Inferior parietal cortex (tissue), 1 donor: ENCODE data around the gene CFAP43.
"Not testable (repeated sequence)": the region's sequence is repeated elsewhere in the genome, so short reads cannot be mapped to it uniquely, and the experiment has no call there.

ENCODE experiments used
- DNase-seq: peaks from one replicate; pipeline ENCODE4 v3.0.0-alpha.2; 2016; ENCODE audit errors: extremely low spot score

CFAP43 gene

DNA sequence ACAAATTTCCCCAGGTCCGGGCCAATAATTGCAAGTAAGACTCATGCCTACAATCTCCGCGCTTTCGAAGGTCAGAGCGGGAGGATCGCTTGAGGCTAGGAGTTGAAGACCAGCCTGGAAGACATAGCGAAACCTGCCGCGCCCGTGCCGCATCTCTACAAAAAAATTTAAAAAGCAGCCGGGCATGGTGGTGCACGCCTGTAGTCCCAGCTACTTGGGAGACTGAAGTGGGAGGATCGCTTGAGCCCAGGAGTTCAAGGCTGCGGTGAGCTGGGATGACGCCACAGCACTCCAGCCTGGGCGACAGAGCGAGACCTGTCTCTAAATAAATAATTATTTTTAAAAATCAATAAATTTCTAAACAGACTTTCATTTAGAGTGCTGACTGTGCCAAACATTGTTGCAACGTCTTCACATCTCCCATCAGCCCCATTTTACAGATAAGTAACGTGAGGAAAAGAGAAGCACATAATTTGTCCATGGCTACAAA, 494 bp upstream of the CFAP43 start:
- DNase-seq, result no peak

- no peak for DNase-seq
Observed at GRCh38 chr10:104230490-104230889, 1.7 kb downstream of the CFAP43 start.

DNA sequence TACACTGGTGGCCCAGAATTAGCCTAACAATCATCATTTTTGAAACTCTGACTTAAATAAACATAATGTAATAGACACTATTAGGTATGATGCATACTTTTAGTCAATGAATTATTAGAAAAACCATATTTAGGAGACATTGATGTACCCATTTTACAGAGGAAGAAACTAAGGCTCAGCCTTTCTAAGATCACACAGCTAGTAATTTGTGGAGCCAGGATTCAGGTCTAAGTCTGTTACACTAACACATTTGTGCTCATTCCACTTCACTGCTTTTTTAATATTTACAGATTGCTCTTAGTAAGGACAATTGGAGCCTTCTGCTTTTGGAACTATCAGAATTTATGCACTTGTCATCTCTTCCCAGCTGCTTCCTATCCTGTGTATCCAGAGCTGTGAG, 8.9 kb downstream of the CFAP43 start:
- no peak for DNase-seq

- DNase-seq, result no peak
Observed at GRCh38 chr10:104220522-104220921, 11.6 kb downstream of the CFAP43 start.

GRCh38 chr10:104218751-104219150, 13.4 kb downstream of the CFAP43 start:
- DNase-seq, result no peak

DNA sequence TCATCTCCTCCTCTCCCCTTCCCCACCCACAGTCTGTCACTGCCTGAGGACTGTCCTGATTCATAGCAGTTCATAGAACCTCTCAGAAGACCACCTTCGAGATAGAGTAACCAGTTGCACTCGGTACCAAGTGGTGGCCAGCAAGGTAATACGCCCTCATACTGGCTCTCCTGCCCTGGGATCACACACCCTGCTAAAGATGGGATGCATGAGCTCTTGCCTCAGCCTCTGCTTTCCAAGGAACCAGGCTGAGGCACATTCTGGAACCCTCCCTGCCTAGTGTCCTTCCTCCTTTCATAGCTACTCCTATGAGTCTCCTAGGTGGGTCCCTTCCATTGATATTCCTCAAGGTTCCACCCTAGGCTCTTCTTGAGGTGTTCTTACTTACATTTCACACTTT, 15.5 kb downstream of the CFAP43 start:
- DNase-seq, result no peak

- DNase-seq, result peak; percentile 81
Observed at GRCh38 chr10:104209575-104210198, 22.5 kb downstream of the CFAP43 start.

DNA sequence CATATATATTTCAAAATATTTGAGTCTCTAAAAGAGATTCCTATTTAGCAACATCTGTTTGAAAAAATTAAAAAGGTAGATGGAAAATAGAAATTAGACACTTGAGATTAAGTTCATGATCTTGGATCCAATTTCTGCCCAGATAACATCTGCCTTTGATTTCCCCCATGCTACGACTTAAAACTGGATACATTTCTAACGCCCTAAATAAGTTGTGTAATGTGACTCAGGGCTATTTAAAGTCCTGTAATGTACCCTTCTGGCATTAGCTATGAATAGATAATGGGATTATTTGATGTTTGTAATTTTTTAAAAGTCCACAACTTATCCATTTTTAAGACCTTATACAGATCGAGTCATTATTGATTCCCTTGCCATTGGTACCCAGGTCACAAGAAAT, 23.4 kb downstream of the CFAP43 start:
- DNase-seq, result no peak

DNA sequence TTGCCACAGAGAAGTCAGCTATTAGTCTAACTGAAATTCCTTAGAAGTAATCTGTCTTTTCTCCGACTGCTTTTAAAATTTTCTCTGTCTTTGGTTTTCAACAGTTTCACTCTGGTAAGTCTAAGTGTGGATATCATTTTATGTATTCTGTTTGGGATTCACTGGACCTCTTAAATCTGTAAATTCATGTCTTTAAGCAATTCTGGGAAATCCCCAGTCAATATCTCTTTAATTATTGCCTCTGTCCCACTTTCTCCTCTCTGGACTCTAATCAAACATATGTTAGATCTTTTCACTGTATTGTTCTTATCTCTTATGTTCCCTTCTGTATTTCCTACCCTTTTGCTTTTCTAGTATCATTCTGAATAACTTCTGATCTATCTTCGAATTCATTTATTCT, 29.9 kb downstream of the CFAP43 start:
- DNase-seq, result no peak

GRCh38 chr10:104201636-104202035, 30.5 kb downstream of the CFAP43 start:
- no peak for DNase-seq

GRCh38 chr10:104199567-104199966, 32.6 kb downstream of the CFAP43 start:
- no peak for DNase-seq

GRCh38 chr10:104197364-104197763, 34.8 kb downstream of the CFAP43 start:
- no peak for DNase-seq

DNA sequence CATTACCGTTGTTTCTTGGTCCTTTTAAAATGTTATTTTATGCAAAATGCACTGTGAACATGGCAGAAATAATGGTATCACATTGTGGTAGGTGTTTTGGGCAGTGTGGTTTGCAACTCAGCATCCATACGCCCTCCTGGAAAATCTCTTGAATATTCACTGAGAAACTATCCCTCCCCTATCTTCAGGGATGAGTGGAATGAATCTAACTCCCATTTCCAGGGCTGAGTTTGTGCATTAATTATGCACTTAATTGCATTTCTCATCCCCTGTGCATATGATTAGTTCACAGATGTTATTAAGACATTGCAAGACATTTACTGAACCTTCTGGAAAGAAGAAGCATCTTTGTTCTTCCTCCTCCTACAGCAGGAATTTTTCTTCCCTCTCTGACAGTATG, 36.5 kb downstream of the CFAP43 start:
- DNase-seq, result no peak

DNA sequence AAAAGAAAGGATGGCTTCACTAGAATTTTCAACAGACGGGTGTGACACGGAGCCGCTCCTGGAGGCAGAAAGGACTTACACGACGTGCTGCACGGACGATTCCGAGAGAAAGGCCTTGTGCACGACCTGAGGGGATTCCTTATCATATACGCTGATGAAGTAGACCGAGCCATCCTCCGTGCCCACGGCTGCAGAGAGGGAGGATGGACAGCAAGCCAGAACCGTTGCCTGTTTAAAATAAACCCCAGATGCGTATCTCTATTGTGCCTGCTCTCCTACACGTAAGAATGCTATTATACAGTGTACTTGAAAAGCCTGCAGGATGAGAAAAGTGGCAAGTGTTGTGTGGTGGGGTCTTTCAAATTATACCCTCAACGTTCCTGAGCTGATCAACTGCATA, 38.4 kb downstream of the CFAP43 start:
- DNase-seq, result no peak

DNA sequence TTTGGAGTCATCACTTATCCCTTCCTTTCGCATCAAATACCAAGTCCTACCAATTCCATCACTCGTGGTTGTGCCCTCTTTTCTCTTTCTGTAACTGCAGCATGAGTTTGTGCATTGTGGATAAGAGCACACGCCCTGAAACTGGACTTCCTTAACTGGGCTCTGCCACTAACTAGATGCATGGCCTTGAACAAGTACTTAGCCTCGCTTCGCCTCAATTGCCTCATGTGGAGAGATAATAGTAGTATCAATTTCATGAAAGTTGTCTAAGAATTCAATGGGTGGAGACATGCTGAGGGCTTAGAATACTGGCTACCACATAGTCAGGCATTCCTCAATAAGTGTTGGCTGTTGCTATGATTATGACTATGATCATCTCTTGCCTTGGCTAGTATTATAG, 41.5 kb downstream of the CFAP43 start:
- DNase-seq, result no peak

DNA sequence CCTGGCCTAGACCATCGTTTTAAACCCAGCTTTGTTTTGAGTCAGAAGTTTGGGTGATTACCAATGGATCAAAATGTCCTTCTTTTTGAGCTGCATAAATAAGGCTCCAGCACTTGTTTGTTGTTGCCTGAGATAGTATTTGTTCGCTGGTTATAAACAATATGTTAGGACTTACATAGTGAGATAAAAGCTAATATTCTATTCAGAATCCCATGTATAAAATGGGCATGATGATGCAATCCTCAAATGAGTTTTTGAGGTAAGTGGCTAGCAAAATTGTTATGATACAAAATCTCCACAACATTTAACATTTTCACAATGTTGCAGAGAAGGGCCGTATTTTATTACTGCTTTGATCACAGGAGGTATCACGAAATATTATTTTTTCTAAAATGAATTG, 48.5 kb downstream of the CFAP43 start:
- DNase-seq, result no peak

- DNase-seq, result not testable (repeated sequence)
Observed at GRCh38 chr10:104174136-104174535, 58.0 kb downstream of the CFAP43 start.

DNA sequence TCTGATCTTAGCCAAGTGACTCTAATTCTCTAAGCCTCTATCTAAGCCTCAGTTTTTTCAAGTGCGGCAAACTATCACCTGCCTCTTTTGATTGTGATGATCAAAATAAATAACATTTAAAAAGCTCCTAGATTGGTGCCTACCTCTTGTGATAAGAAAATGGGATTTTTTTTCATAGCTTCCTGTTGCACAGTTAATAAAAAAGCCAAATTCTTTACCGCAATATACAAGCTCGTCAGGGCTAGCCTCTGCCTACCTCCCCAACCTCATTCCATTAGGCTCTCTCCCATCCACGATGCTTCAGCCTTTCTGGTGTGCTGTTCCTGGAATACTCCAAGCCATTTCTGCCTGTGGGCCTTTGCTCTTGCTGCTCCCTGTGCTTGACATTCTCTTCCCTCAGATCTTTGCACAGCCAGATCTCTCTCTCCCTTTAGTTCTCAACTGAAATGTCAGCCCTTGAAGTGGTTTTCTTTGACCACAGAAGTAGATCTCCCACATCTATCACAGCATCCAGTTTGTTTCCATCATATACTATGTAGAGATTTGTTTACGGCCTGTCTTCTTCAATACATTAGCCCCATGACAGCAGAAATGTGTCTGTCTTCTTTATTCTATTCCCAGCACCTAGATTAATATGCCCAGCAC, 61.4 kb downstream of the CFAP43 start:
- DNase-seq, result no peak

GRCh38 chr10:104155591-104155990, 76.6 kb downstream of the CFAP43 start:
- DNase-seq, result no peak

DNA sequence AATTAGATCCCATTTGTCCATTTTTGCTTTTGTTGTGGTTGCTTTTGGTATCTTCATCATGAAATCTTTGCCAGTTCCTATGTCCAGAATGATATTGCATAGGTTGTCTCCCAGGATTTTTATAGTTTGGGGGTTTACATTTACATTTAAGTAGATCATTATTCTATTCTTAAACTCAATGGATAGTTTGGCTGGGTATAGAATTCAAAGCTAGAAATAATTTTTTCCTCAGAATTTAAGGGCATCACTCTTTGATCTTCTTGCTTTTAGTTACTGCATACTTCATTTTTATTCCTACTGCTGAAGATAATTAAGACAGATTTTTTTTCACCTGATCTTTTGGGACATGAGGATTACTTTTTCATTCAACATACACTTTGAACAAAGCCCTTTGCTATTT, 80.4 kb downstream of the CFAP43 start:
- DNase-seq, result no peak

DNA sequence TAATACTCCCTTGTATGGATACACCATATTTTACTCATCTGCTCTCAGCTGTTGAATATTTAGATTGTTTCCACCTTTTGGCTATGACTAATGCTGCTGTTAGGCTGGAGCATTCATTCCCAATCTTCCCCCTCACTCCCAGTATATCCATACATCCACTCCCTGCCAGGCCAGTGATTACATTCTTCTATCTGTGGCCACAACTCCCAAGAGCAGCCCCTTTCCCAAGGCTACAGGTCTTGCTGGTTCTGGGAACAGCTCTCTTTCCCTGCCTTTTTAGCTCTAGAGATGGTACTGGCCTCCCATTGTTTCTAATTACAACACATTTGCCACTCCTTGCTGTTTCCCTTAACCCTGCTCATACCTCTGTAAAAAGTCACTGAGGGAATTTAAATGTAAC, 82.0 kb downstream of the CFAP43 start:
- DNase-seq, result no peak

DNA sequence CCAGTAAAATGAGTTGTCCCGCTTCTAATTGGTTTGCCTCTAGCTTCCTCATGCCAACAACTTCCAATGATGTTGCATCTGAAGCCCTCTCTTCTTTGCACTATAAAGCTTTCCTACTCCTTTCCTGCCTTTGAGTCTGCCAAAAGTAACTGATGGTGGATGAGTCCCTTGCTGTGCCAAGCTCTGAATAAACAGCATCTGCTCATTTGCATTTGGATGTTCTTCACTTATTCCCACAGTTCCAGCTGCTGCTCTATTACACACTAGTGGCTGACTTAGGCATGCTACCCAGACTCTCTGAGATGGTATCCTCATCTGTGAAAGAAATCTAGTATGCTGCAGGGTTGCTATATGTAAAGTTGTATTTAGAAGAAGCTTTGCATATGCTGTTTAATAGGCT, 85.3 kb downstream of the CFAP43 start:
- DNase-seq, result peak; percentile 85

DNA sequence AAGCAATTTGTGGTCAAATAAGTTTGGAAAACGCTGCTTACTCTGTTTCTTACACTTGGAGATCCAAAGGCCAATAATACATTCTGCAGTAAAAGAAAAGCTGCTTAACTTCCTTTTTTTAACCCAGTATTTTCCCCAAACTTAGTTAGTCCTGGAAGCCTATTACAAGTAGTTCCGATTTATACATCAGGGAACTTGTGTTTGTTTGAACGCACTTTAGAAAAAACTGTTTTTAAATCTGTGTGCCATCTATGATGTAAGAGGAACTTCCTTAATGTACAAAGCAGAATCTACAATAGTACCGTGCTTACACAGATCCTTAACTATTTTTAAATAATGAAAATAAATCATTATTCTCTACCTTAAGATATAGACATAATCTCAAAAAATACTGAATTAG, 87.2 kb downstream of the CFAP43 start:
- peak; percentile 5 for DNase-seq

GRCh38 chr10:104143829-104144228, 88.3 kb downstream of the CFAP43 start:
- no peak for DNase-seq
